HG03097 (cell line): ENCODE results near the gene EFCAB10.
"Not testable (repeated sequence)": the region's sequence is repeated elsewhere in the genome, so short reads cannot be mapped to it uniquely, and the experiment has no call there.

ENCODE experiments used
- ATAC-seq: cut with Tn5 transposase; IDR thresholded peaks from one replicate; pipeline ENCODE4 v1.9.1; 2021; ENCODE audit not compliant: unreplicated experiment, low FRiP score

Gene EFCAB10

DNA sequence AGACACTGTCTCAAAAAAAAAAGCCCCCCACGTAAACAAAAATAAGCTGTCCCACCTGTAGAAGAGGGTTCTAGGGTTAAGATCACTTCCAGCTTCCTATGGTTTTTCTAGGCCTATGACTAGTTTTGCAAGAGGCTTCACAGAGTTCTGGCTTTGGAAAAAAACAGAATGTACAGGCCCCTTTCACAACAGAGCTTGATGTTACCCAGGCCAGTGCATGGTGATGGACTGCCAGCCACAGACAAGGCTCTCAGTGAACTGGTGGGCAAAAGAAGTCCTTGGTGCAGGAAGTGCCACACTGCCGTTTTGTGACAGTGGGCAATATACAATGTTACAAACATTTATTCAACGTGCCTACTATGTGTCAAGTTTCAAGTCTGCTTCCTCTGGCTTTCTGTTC, 18.3 kb upstream of the EFCAB10 start:
- no peak for ATAC-seq

DNA sequence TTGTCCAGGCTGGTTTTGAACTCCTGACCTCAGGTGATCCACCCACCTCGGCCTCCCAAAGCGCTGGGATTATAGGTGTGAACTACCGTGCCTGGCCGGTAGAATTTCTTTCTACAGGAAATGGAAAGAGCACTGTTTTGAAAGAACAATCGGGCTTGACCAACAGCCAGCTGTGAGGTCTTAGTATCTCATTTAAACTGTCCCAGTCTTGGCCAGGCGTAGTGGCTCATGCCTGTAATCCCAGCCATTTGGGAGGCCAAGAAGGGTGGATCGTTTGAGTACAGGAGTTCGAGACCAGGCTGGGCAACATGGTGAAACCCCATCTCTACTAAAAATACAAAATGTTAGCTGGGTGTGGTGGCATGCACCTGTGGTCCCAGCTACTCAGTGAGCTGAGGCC, 17.8 kb upstream of the EFCAB10 start:
- not testable (repeated sequence) for ATAC-seq

DNA sequence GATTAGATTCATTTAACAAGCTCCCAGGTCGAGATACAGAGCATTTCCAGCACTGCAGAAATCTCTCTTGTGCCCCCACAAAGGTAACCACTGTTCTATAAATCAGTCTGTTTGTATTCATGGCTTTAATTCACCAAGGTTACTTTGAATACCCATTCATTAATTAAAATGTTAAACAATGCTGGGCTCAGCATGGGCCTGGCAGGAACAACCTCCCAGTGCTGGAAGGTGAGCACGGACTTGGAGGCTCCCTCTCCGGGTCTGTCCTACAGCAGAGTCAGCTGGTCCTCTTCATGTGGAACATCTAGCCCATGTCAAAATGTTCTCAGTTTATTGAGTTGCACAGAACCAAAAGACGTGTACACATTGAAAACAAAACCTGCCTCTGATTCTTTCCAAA, 15.6 kb upstream of the EFCAB10 start:
- ATAC-seq = no peak

DNA sequence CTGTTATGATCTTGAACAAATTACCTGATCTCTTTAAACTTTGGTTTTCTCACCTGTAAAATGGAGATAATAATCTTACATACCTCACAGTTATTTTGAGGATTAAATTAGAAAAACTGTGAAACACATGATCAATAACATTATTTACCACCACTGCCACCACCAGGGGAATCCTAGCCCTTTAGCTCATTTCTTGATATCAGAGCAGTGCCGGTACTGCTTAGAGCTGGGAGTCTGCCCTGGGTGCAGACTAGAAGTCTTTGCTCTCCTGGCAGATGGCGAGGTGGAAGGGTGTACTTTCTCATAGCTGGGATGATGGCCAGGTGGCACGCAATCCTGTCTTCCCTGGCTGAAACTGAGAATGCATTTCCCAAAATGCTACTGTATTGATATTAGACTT, 12.7 kb upstream of the EFCAB10 start:
- no peak for ATAC-seq

DNA sequence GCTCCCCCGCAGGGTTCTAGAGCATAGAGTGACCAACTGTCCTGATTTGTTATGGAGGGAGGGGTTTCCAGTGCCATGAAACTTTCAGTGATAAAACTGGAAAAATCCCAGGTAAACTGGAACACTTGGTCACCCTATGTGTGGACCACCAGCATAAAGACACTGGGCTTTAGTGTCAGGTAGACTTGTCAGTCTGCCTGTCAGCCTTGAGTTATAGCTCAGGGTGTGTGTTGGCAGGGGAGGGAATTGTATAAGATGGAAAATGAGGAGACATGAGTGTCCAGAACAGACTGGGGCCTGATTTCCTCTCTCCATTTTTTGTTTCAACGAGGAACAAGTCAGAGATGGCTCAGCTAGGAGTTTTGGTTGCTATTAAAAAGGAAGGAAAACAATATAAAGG, 10.2 kb upstream of the EFCAB10 start:
- ATAC-seq = no peak

DNA sequence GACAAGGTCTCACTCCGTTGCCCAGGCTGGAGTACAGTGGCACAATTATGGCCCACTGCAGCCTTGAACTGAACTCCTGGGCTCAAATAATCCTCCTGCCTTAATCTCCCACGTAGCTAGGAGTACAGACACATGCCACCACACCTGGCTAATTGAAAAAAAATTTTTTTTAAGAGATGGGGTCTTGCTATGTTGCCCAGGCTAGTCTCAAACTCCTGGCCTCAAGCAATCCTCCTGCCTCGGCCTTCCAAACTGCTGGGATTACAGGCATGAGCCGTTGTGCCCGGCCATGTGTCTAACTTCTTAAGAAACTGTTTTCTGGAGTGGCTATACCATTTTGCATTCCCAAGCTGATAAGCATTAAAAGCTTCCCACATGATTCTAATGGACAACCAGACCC, 9.5 kb upstream of the EFCAB10 start:
- no peak for ATAC-seq

DNA sequence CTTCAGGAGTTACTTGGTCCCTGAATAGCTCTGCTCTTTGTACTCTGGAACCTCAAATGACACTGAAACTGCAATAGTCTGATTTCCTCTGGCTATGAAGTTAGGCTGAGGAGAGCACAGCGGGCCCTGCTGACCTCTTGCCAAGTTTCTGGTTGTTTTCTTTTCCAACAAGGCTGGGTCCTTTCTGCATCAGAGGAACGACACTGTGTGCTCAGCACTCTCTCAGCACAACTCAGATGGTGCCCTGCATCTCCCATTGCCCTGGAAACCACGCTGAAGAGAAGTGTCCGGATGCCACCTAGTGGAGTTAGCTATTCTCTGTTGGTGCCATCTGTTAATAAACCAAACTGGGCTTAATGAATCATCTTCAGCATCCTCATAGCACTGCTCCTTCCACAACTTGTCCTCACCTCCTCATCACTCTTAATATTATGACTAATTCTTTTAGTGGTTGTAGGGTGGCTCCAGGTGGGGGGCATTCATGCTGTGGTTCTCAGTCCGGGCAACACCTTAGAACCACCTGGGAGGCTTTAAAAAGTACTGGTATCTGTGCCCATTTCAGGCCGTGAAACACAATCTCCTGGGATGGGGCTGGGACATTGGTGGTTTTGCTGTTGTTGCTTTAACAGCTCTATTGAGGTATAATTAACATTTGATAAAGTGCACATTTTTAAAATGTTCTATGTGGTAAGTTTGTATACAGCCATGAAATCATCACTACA, 8.2 kb upstream of the EFCAB10 start:
- peak; percentile 63 for ATAC-seq

DNA sequence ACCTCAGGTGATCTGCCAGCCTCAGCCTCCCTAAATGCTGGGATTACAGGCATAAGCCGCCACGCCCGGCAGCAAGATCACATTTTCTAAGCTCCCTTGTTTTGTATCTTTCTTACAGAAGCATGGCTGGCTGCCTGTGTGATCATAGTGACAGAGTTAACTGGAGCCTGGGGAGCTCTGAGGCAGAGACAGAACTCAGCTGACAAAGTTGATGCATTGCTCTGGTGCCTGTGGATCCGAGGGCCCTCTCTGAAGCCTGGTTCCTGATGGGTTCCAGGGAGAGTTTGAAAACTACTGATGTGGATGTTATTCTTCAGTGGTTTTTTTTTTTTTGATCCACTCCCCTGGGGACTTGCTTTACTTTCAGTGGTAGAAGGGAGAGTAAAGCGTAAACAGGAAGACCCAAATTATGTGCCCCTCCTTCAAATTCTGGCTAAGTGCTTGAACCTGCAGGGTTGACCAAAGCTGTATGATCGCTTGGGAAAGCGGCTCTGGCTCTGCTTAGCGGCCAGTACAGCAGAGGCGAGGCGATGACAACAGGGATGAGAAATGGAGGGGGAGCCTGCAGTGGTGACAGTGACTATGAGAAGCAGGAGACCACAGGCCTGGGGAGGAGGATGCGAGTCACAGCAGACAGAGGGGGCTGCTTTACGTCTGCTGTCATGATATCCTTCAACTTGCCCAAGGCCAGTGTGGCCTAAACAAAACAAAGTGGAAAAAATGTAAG, 6.8 kb upstream of the EFCAB10 start:
- no peak for ATAC-seq

DNA sequence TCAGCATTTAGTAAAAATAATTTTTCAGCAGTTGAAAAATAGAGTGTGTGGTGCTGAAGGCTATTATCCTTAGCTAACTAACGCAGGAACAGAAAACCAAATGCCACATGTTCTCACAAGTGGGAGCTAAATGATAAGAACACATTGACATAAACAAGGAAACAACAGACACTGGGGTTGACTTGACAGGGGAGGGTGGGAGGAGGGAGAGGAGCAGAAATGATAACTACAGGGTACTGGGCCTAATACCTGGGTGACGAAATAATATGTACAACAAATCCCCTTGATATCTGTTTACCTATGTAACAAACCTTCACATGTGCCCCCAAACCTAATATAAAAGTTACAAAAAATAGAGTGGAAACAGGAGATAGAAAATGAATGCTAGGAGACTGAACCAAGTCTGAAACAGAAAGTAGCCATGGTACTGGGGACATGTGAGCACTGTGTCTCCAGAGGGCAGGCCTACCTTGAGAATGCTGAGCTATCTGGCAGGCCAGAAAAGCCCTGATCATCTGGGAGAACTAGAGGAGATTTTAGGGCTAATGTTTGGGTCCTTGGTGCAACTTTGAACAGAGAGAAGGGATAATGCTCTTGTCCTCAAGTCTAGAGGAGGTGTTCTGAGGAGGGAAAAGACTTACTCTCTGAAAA, 4.7 kb upstream of the EFCAB10 start:
- ATAC-seq = peak; percentile 53

DNA sequence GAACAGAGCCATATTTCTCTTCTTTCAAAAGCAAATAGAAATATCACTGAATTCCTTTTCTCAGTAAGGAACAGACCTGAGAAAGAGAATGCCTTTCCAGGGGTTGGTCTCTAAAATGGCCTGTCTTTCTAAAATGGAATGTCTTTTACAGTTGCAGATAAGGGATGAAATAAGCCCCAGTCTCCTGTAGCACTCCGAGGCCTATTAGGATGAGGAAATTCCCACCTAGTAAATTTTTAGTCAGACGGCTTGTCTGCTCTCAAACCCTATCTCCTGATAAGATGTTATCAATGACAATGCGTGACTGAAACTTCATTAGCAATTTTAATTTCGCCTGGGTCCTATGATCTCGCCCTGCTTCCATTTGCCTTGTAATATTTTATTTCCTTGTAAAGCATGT, 2.9 kb upstream of the EFCAB10 start:
- no peak for ATAC-seq

DNA sequence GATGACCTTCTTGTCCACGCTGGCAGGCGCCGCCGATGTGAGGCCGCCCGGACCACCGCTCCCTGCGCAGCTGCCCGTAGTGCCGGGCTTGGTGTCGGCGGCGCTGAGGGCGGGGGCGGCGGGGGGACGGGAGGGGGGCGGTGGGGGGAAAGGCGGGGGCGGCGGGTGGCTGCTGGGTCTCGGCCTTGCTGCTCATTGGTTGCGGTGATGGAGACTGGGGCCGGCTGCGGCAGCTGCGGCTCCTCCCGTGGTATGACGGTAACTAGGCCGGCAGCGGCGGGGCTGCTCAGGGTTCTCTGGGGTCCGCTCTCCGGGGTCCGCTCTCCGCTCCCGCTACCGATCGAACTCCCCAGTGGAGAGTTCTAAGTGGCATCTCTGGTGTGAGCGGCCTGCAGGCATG, 1.8 kb upstream of the EFCAB10 start:
- no peak for ATAC-seq

DNA sequence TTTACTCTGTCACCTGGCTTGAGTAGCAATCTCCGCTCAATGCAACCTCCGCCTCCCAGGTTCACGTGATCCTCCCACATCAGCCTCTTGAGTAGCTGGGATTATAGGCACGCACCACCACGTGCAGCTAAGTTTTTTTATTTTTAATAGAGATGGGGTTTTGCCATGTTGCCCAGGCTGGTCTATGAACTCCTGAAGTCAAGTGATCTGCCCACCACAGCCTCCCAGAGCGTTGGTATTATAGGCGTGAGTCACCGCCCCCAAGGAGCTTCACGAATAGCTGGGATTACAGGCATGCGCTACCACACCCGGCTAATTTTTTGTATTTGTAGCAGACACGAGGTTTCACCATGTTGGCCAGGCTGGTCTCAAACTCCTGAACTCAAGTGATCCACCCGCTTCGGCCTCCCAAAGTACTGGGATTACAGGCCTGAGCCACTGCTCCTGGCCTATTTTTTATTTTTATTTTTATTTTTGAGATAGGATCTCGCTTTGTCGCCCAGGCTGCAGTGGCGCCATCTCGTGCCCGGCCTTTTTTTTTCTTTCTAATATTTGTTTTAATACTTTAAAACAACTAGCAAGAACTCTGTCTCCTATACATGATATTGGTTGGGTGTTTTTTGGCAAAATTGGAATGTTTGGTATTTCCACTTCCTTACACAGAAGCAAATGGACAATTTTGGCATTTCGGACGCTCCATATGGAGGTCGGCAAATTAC, 1.1 kb downstream of the EFCAB10 start:
- no peak for ATAC-seq

DNA sequence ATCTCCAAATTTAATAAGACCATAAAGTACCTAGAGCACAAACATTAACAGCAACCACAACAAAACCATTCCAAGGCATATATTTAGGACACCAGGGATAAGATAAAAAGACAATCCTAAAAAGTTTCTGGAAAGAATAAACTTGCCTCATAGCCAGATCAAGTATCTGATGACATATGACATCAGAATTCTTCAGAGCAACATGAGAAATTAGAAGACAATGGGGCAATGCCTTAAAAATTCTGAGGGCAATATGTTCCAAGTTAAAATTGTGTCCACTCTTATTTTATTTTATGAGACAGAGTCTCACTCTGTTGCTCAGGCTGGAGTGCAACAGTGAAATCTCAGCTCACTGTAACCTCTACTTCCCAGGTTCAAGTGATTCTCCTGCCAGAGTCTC, 2.8 kb downstream of the EFCAB10 start:
- ATAC-seq = no peak

DNA sequence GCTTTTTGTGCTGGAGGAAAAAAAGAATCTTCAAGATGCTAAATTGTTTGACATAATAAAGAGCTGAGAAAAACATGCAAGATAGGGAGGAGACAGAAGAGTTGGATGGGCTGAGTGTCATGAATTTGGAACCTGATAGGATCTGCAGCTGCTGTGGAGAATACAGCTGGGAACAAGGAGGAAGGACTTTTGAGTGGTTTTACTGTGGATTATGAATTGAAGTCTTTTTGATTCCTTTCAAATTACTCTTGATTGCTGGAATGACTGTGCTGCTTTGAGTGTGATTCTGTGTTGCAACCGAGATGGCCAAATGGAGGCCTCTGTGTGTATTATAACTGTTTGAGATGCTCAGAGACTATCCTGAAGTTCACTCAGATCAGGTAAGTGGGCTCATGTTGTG, 4.0 kb downstream of the EFCAB10 start:
- no peak for ATAC-seq

DNA sequence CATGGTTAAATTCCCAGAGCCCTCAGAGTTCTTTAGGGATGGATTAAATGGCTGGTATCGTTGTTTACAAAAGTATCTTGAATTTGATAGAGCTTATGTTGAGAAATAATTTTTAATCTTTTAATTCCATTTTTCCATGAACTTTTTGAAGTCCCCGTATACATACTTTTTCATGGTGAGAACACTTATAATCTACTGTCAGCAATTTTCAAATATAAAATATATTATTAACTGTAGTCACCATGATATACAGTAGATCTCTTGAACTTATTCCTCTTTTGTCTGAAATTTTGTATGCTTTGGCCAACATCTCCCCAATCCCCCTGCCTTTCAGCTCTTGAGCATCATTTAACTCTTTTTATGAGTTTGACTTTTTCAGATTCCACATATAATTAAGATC, 9.4 kb downstream of the EFCAB10 start:
- no peak for ATAC-seq

DNA sequence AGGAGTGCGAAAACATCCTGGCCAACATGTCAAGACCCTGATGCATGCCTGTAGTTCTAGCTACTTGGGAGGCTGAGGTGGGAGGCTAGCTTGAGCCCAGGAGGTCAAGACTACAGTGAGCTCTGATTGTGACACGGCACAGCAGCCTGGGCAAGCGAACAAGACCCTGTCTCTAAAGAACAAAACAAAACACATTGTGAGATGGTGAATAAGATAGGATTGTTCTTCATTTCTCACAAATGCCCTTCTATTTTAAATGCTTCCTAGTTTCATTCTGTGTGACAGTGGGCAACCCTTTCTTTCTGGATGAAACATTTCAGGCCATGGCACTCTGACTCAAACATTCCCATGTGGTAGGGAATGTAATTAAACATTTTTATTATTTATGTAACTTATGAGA, 13.5 kb downstream of the EFCAB10 start:
- ATAC-seq = no peak

DNA sequence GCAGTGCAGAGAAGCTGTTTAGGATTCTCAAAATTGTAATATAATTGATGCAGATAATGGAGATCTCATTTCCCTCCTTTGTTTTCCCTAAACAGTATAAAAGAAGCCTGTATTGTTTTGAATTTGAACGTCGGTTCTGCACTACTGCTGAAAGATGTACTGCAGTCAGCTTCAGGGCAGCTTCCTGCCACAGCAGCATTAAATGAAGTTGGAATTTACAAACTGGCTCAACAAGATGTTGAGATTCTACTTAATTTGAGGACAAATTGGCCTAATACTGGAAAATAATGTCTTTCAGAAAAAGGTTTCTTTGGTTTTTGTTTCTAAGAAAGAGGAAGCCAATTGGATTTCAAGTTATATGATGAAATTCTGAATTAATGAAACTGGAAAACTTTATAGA, 14.3 kb downstream of the EFCAB10 start:
- ATAC-seq = no peak

DNA sequence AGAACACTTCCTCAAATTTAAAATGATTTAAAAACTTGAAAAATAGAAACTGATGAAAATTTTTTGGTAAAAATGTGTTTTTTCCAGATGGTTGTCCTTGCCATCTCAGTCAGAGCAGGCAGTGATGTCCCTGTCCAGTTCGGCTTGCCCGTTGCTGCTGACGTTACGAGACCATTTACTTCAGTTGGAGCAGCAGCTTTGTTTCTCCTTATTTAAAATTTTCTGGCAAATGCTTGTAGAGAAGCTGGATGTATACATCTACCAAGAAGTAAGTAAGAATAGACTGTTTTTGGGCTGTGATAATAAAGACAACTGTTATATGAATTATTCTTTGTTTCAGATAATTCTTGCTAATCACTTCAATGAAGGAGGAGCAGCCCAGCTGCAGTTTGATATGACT, 16.1 kb downstream of the EFCAB10 start:
- no peak for ATAC-seq

DNA sequence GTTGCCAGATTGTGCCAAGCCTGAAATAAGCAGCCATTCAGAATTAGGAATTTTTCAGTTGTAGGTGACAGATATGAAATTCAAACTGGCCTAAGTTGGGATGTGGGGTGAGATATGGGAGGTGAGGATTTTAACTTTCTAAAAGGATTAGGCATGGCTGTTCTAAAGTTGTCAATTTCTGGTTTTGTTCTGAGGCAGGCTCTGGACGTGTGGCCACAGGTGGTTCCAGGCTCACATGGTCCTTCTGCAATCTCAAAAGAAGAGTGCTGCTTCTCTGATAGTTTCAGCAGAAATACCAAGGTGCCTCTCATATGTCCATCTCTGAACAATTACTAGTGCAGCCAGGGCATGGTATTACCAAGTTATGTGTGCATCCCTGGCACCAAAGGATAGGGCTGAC, 21.4 kb downstream of the EFCAB10 start:
- no peak for ATAC-seq

DNA sequence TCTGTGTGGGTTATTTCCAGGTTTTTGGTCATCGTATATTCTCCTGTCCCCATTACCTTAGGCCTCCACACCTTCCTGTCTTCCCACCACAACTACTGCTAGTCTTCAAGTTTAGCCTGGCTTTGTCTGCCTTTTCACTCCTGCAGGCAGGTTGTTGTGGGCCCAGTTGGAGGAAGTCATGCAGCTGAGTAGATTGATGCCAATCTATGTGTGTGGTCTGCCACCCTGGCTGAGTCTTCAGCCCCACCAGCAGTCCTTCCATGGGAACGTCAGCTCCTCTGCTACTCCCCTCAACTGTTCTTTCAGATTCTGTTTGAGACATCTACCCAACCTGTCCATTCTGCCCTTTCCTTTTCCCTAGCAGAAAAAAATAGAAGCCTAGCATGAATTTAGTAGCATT, 43.0 kb downstream of the EFCAB10 start:
- ATAC-seq = no peak

DNA sequence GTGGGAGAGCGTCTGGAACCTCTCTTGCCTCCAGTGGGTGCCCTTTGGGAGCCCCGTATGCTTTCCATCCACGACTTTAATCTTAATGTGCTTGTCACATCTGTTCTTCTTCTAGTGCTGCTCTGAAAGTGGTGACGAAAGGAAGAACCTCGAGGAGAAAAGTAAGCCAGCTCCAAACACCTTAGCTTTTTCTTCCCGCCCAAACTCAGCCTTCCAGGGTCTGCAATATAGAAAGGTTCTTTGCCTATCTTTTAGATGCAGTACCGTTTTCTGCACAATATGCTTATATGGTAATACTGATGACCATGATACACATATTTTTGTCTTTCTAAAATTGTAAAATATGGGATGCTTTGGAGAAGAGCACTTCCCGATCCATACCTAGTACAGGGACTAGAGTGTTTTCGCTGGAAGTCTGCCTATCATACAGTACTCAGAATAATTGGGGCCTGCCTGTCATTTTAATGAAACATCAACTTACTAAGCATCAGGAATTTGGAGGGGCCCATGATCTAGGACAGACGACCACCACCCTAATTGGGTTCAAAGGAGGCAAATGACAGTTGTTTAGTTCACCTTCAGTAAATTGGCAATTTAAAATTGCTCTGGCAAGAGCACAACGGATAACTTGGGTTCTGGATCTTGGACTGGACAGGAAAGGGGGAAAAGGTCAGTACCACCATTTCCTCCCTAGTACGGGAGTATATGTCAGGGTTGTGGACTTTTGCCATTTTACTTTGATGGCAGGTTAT, 48.4 kb downstream of the EFCAB10 start:
- no peak for ATAC-seq
